Naive B cell (primary cell): ENCODE data around the gene TBC1D22A. TPM values are rescaled to one million over a fixed set of nuclear protein-coding genes. Genes with fewer than 3 reads are reported as not detected.
A peak's percentile ranks its signal among the peaks of the same experiment; 100 is the strongest.
"Not testable (repeated sequence)": the region's sequence is repeated elsewhere in the genome, so short reads cannot be mapped to it uniquely, and the experiment has no call there.

Experiments used
- ATAC-seq, 2 donors: fragments of 150-1000 bp; cut with Tn5 transposase; 2 replicates each; pipeline ENCODE4 v1.10.0; 2021; ENCODE audit warnings: low read depth in 2 of 2, mild to moderate bottlenecking in 2 of 2, moderate library complexity in 2 of 2
- DNase-seq: peaks from one replicate; pipeline ENCODE4 v3.0.0; 2022
- H3K27ac Mint-ChIP-seq, 6 donors: one replicate each; pipeline ENCODE4 v1.8.0; 2020 to 2022; ENCODE audit warnings: mild to moderate bottlenecking in 6 of 6, mixed read lengths in 6 of 6, moderate library complexity in 5 of 6, inconsistent platforms in 2 of 6
- H3K27me3 Mint-ChIP-seq, 3 donors: one replicate each; pipeline ENCODE4 v1.8.0; 2021 to 2022; ENCODE audit warnings: mixed read lengths in 3 of 3, mild to moderate bottlenecking in 1 of 3
- H3K36me3 Mint-ChIP-seq, 2 donors: one replicate each; pipeline ENCODE4 v1.8.0; 2020 to 2022; ENCODE audit warnings: mixed read lengths in 2 of 2, inconsistent platforms in 1 of 2, mild to moderate bottlenecking in 1 of 2
- H3K4me1 Mint-ChIP-seq, 3 donors: one replicate each; pipeline ENCODE4 v1.8.0; 2020 to 2022; ENCODE audit warnings: mixed read lengths in 3 of 3, inconsistent platforms in 1 of 3, mild to moderate bottlenecking in 1 of 3, moderate library complexity in 1 of 3
- H3K4me3 Mint-ChIP-seq, 8 donors: one replicate each; pipeline ENCODE4 v1.8.0; 2020 to 2022; ENCODE audit warnings: mild to moderate bottlenecking in 8 of 8, mixed read lengths in 8 of 8, moderate library complexity in 8 of 8, inconsistent platforms in 2 of 8
- H3K9me3 Mint-ChIP-seq, 7 donors: one replicate each; pipeline ENCODE4 v1.8.0; 2020 to 2022; ENCODE audit warnings: mixed read lengths in 7 of 7, mild to moderate bottlenecking in 5 of 7, inconsistent platforms in 2 of 7, moderate library complexity in 1 of 7
- polyA plus RNA-seq, 6 donors: library from polyadenylated mRNA; unstranded; fragments of 300-500 nt; fragmentation: Illumina TruSeq; gene quantifications; one replicate each; pipeline ENCODE4 v1.2.3, GENCODE V29; 2021; ENCODE audit warnings: low read depth in 6 of 6

The TBC1D22A gene
- polyA plus RNA-seq, 6 donors from 2014 or later: 47.2 to 74.5 (median 62.6) TPM

GRCh38 chr22:47139013-47139789 is 376.8 kb downstream of the TBC1D22A start:
- H3K27ac Mint-ChIP-seq: peak overlapping the region in 3 of 6 donors; percentile 16 to 54 (median 52)
- no peaks in the 10 kb centered on the region for H3K36me3 Mint-ChIP-seq
- ATAC-seq: no peak

GRCh38 chr22:47139790-47140119 is 377.3 kb downstream of the TBC1D22A start:
- no peaks in the 10 kb centered on the region for H3K27me3 Mint-ChIP-seq
- H3K36me3 Mint-ChIP-seq: no peaks in the 10 kb centered on the region
- ATAC-seq (no peak), DNase-seq (no peak)
- H3K4me1 Mint-ChIP-seq: peaks cover 0 to 12% (median 6%) of the 10 kb centered on the region in 3 donors
- H3K4me3 Mint-ChIP-seq: no peak overlapping the region
- no peaks in the 10 kb centered on the region for H3K9me3 Mint-ChIP-seq
- H3K27ac Mint-ChIP-seq: no peak overlapping the region

More at GRCh38 chr22:47139013-47139789, 376.8 kb downstream of the TBC1D22A start:
- H3K4me1 Mint-ChIP-seq: peaks cover 0 to 13% (median 6%) of the 10 kb centered on the region in 3 donors
- no peak for DNase-seq
- no peaks in the 10 kb centered on the region for H3K27me3 Mint-ChIP-seq
- H3K9me3 Mint-ChIP-seq: no peaks in the 10 kb centered on the region
- no peak overlapping the region for H3K4me3 Mint-ChIP-seq

GRCh38 chr22:47140975-47141374 is 378.5 kb downstream of the TBC1D22A start:
- DNase-seq: not testable (repeated sequence)

GRCh38 chr22:47142427-47143046 is 380.1 kb downstream of the TBC1D22A start:
- ATAC-seq: no peak
- Mint-ChIP-seq H3K27me3 (no peaks in the 10 kb centered on the region), H3K27ac (peak overlapping the region in 1 of 6 donors; percentile 85)

More at GRCh38 chr22:47140975-47141374, 378.5 kb downstream of the TBC1D22A start:
- not testable (repeated sequence) for H3K36me3 Mint-ChIP-seq, H3K9me3 Mint-ChIP-seq, H3K4me3 Mint-ChIP-seq, H3K27me3 Mint-ChIP-seq, ATAC-seq
- Mint-ChIP-seq H3K27ac (peak overlapping the region in 1 of 6 donors; percentile 7), H3K4me1 (peaks cover 2 to 15% (median 5%) of the 10 kb centered on the region in 3 donors)

GRCh38 chr22:47143249-47143938 is 380.9 kb downstream of the TBC1D22A start:
- ATAC-seq (no peak), DNase-seq (no peak)
- no peaks in the 10 kb centered on the region for H3K27me3 Mint-ChIP-seq
- H3K4me3 Mint-ChIP-seq: no peak overlapping the region
- no peak overlapping the region for H3K27ac Mint-ChIP-seq
- no peaks in the 10 kb centered on the region for H3K9me3 Mint-ChIP-seq
- H3K4me1 Mint-ChIP-seq: peaks cover 0 to 15% (median 2%) of the 10 kb centered on the region in 3 donors
- H3K36me3 Mint-ChIP-seq: peaks cover 0 to 6% of the 10 kb centered on the region in 2 donors

More at GRCh38 chr22:47142427-47143046, 380.1 kb downstream of the TBC1D22A start:
- Mint-ChIP-seq H3K9me3 (no peaks in the 10 kb centered on the region), H3K4me3 (peak overlapping the region in 1 of 8 donors; percentile 72), H3K36me3 (peaks cover 0 to 6% of the 10 kb centered on the region in 2 donors), H3K4me1 (peaks cover 2 to 15% (median 3%) of the 10 kb centered on the region in 3 donors)
- no peak for DNase-seq

- peaks cover 0 to 6% of the 10 kb centered on the region in 2 donors for H3K36me3 Mint-ChIP-seq
- no peak overlapping the region for H3K4me3 Mint-ChIP-seq
- H3K9me3 Mint-ChIP-seq: no peaks in the 10 kb centered on the region
- no peaks in the 10 kb centered on the region for H3K27me3 Mint-ChIP-seq
- peak overlapping the region in 1 of 6 donors; percentile 11 for H3K27ac Mint-ChIP-seq
- peaks cover 0 to 19% (median 2%) of the 10 kb centered on the region in 3 donors for H3K4me1 Mint-ChIP-seq
- DNase-seq: no peak
- no peak for ATAC-seq
Observed at GRCh38 chr22:47144076-47144765, 381.8 kb downstream of the TBC1D22A start.

- H3K9me3 Mint-ChIP-seq: no peaks in the 10 kb centered on the region
- peaks cover 0 to 6% of the 10 kb centered on the region in 2 donors for H3K36me3 Mint-ChIP-seq
- H3K27me3 Mint-ChIP-seq: no peaks in the 10 kb centered on the region
- H3K27ac Mint-ChIP-seq: peak overlapping the region in 2 of 6 donors; percentile 61 to 70
- ATAC-seq (no peak), DNase-seq (no peak)
- peaks cover 0 to 16% (median 2%) of the 10 kb centered on the region in 3 donors for H3K4me1 Mint-ChIP-seq
- H3K4me3 Mint-ChIP-seq: peak overlapping the region in 1 of 8 donors; percentile 41
Observed at GRCh38 chr22:47144791-47145425, 382.5 kb downstream of the TBC1D22A start.

GRCh38 chr22:47145883-47146282 is 383.4 kb downstream of the TBC1D22A start:
- peaks cover 0 to 6% of the 10 kb centered on the region in 2 donors for H3K36me3 Mint-ChIP-seq
- H3K27ac Mint-ChIP-seq: peak overlapping the region in 1 of 6 donors; percentile 59
- no peaks in the 10 kb centered on the region for H3K9me3 Mint-ChIP-seq
- no peaks in the 10 kb centered on the region for H3K27me3 Mint-ChIP-seq
- ATAC-seq: no peak
- DNase-seq: no peak
- peak overlapping the region in 1 of 8 donors; percentile 51 for H3K4me3 Mint-ChIP-seq
- peaks cover 0 to 16% (median 2%) of the 10 kb centered on the region in 3 donors for H3K4me1 Mint-ChIP-seq

GRCh38 chr22:47146391-47146790 is 383.9 kb downstream of the TBC1D22A start:
- no peaks in the 10 kb centered on the region for H3K27me3 Mint-ChIP-seq
- H3K9me3 Mint-ChIP-seq: no peaks in the 10 kb centered on the region
- H3K4me1 Mint-ChIP-seq: peaks cover 0 to 16% (median 7%) of the 10 kb centered on the region in 3 donors
- ATAC-seq (no peak), DNase-seq (no peak)
- H3K27ac Mint-ChIP-seq: peak overlapping the region in 1 of 6 donors; percentile 59
- no peak overlapping the region for H3K4me3 Mint-ChIP-seq
- peaks cover 0 to 6% of the 10 kb centered on the region in 2 donors for H3K36me3 Mint-ChIP-seq

- ATAC-seq: no peak
- no peaks in the 10 kb centered on the region for H3K27me3 Mint-ChIP-seq
- peak overlapping the region in 1 of 8 donors; percentile 2 for H3K4me3 Mint-ChIP-seq
- peaks cover 0 to under 1% (median 0%) of the 10 kb centered on the region in 7 donors for H3K9me3 Mint-ChIP-seq
- peak overlapping the region in 1 of 6 donors; percentile 47 for H3K27ac Mint-ChIP-seq
- H3K4me1 Mint-ChIP-seq: peaks cover 0 to 16% (median 9%) of the 10 kb centered on the region in 3 donors
- peaks cover 0 to 6% of the 10 kb centered on the region in 2 donors for H3K36me3 Mint-ChIP-seq
- no peak for DNase-seq
Observed at GRCh38 chr22:47146941-47147340, 384.5 kb downstream of the TBC1D22A start.

- peaks cover 0 to 6% of the 10 kb centered on the region in 2 donors for H3K36me3 Mint-ChIP-seq
- DNase-seq (no peak), ATAC-seq (no peak)
- peaks cover 0 to 3% (median 0%) of the 10 kb centered on the region in 7 donors for H3K9me3 Mint-ChIP-seq
- no peak overlapping the region for H3K4me3 Mint-ChIP-seq
- H3K27me3 Mint-ChIP-seq: no peaks in the 10 kb centered on the region
- peaks cover 0 to 16% (median 9%) of the 10 kb centered on the region in 3 donors for H3K4me1 Mint-ChIP-seq
- peak overlapping the region in 2 of 6 donors; percentile 24 to 54 for H3K27ac Mint-ChIP-seq
Observed at GRCh38 chr22:47147572-47147971, 385.1 kb downstream of the TBC1D22A start.

- Mint-ChIP-seq H3K4me1 (peaks cover 0 to 20% (median 9%) of the 10 kb centered on the region in 3 donors), H3K4me3 (peak overlapping the region in 1 of 8 donors; percentile 37), H3K27me3 (no peaks in the 10 kb centered on the region), H3K27ac (peak overlapping the region in 3 of 6 donors; percentile 26 to 88 (median 87)), H3K36me3 (peaks cover 0 to 6% of the 10 kb centered on the region in 2 donors), H3K9me3 (peaks cover 0 to 3% (median 0%) of the 10 kb centered on the region in 7 donors)
- ATAC-seq (no peak), DNase-seq (no peak)
Observed at GRCh38 chr22:47148510-47148909, 386.1 kb downstream of the TBC1D22A start.
